RWPE2 (cell line): ENCODE results near the gene C19orf44.
A peak's percentile ranks its signal among the peaks of the same experiment; 100 is the strongest.

Experiments
- ATAC-seq: fragments of 200-7000 bp; cut with Tn5 transposase; 3 replicates; pipeline ENCODE4 v1.9.1; 2021; ENCODE audit warnings: low read depth
- DNase-seq: peaks from one replicate; pipeline ENCODE4 v3.0.0-alpha.2; 2020; ENCODE audit warnings: low spot score
- H3K27ac ChIP-seq: fragments of 450-650 bp; 2 replicates; pipeline ENCODE4 v1.5.1; 2017; ENCODE audit warnings: mild to moderate bottlenecking; ENCODE audit not compliant: poor library complexity, severe bottlenecking
- H3K27me3 ChIP-seq: fragments of 250-450 bp; sonication (Bioruptor Pico); 2 replicates; pipeline ENCODE4 v1.5.1; 2021; ENCODE audit warnings: mild to moderate bottlenecking, moderate library complexity; ENCODE audit not compliant: insufficient read depth, poor library complexity, severe bottlenecking
- H3K36me3 ChIP-seq: fragments of 250-450 bp; sonication (Bioruptor Pico); 2 replicates; pipeline ENCODE4 v1.5.1; 2020; ENCODE audit warnings: low read depth, mild to moderate bottlenecking, moderate library complexity
- H3K4me1 ChIP-seq: fragments of 250-450 bp; sonication (Bioruptor Pico); 2 replicates; pipeline ENCODE4 v1.5.1; 2021; ENCODE audit warnings: mild to moderate bottlenecking, moderate library complexity; ENCODE audit not compliant: insufficient read depth, poor library complexity, severe bottlenecking
- H3K4me3 ChIP-seq: fragments of 250-450 bp; sonication (Bioruptor Pico); 2 replicates; pipeline ENCODE4 v1.5.1; 2021; ENCODE audit warnings: mild to moderate bottlenecking, moderate library complexity; ENCODE audit not compliant: severe bottlenecking
- H3K9me3 ChIP-seq: fragments of 250-450 bp; sonication (Bioruptor Pico); 2 replicates; pipeline ENCODE4 v1.5.1; 2021; ENCODE audit warnings: mild to moderate bottlenecking, moderate library complexity; ENCODE audit not compliant: severe bottlenecking
- TF ChIP-seq, protein P1 (sequence below): fragments of 450-650 bp; IDR thresholded peaks from one replicate; pipeline ENCODE4 v1.5.1; 2017; ENCODE audit warnings: mild to moderate bottlenecking, moderate library complexity; ENCODE audit not compliant: poor library complexity, severe bottlenecking

Gene C19orf44

DNA sequence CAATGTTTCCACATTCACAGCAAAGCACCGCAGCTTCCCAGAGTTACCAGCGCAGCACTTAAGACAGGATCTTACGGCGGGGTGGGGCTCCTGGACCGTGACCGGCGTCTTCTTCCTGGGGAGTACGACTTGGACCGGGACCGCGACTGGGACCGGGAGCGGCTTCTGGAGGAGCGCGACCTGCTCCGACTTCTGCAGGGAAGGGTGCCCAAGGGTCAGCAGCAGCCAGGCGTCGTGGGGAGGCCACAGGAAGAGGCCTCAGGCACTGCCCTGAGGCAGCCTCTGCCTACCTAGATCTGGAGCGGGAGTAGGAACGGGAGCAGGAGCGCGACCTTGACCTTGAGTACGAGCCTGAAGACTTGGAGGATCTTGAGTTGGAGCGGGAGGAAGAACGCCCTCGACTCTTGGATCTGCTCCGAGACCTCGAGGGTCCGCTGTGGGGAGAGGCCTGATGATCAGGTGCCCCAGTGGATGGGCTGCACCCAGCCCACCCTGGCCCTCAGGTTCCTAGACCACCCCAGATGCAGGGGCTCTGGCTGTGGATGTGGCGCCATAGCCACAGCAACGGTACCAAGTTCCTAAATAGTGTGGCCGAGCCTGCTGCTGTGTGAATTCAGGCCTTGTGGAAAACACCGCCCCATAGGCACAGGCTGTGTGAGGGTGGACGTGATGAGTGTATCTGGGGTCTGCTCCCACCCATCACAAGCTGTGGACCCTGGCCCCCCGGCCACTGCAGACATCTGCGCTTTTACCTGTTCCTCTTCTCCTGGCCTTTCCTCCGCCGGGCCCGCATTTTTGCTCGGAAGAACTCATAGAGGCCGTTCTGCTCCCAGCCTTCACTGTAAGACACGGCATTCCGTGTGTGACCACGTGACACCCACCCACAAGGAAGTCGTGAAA is 24.1 kb downstream of the C19orf44 start:
- ATAC-seq, result no peak
- TF ChIP-seq, protein P1, sequence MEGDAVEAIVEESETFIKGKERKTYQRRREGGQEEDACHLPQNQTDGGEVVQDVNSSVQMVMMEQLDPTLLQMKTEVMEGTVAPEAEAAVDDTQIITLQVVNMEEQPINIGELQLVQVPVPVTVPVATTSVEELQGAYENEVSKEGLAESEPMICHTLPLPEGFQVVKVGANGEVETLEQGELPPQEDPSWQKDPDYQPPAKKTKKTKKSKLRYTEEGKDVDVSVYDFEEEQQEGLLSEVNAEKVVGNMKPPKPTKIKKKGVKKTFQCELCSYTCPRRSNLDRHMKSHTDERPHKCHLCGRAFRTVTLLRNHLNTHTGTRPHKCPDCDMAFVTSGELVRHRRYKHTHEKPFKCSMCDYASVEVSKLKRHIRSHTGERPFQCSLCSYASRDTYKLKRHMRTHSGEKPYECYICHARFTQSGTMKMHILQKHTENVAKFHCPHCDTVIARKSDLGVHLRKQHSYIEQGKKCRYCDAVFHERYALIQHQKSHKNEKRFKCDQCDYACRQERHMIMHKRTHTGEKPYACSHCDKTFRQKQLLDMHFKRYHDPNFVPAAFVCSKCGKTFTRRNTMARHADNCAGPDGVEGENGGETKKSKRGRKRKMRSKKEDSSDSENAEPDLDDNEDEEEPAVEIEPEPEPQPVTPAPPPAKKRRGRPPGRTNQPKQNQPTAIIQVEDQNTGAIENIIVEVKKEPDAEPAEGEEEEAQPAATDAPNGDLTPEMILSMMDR, result no peak
- no peaks in the 10 kb centered on the region for H3K4me1 ChIP-seq
- peak; percentile 49 for DNase-seq
- no peak overlapping the region for H3K27ac ChIP-seq
- no peaks in the 10 kb centered on the region for H3K9me3 ChIP-seq
- H3K27me3 ChIP-seq, result no peaks in the 10 kb centered on the region
- H3K36me3 ChIP-seq, result peaks cover 77% of the 10 kb centered on the region
- H3K4me3 ChIP-seq, result no peak overlapping the region

DNA sequence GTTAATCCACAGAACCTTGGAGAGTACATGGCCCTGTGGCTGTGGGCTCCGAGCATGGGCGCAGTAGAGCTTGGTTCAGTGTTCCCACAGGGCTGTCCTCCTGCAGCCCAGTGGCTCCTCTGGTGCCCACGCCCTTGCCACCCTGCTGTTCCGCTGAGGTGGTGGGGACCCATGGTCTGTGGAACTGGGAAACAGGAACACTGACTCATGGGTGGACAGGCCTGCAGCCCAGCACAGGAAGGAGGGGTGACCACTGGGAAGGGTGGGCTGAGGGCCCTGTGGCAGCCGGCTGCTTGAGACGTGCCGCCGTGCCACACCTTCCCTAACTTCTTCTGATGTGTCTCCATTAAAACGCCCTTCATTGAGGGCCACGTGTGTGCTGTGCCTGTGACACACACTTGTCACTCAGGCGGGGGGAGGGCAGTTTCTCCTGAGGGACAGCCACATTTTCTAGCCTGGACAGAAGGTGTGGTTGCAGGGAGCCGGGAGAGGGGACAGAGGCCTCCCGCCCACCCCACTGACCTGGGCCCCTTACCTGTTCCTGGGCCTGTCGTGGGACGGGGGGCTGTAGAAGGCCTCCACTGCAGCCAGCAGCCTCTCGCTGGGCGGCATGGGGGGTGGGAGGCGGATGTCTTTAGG is 24.9 kb downstream of the C19orf44 start:
- no peaks in the 10 kb centered on the region for H3K4me1 ChIP-seq
- peaks cover 85% of the 10 kb centered on the region for H3K36me3 ChIP-seq
- no peak overlapping the region for H3K27ac ChIP-seq
- TF ChIP-seq, protein P1, result no peak
- ATAC-seq (no peak), DNase-seq (peak; percentile 57)
- no peaks in the 10 kb centered on the region for H3K27me3 ChIP-seq
- no peak overlapping the region for H3K4me3 ChIP-seq
- no peaks in the 10 kb centered on the region for H3K9me3 ChIP-seq

DNA sequence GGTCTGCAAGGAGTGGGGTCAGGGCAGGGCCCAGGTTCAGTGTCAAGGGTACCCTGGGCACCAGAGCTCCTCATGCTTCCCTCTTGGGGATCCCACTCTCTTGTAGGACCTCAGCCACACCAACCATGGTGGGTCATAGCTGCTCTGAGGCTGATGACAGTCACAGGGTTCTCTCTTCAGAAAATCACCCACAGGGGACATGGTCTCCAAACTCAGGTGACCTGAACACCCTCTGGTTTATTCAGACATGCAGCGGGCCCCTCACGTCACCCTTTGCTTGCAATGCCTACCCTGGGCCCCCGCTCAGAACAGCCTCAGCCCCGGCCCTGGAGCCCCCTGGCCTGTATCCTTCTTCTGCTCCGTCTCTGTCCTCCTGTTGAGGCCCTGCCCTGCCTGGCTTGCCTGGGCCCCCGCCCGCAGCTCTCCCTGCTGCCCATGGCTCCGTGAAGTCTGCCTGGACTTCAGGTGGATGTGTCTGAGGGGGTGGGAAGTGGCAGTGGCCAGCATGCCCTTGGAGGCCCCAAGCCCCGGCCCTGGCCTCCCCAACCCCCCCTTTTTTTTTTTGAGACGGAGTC is 25.6 kb downstream of the C19orf44 start:
- TF ChIP-seq, protein P1, result no peak
- ATAC-seq, result no peak
- no peak overlapping the region for H3K27ac ChIP-seq
- no peak for DNase-seq
- H3K9me3 ChIP-seq, result no peaks in the 10 kb centered on the region
- no peaks in the 10 kb centered on the region for H3K4me1 ChIP-seq
- H3K36me3 ChIP-seq, result peaks cover 92% of the 10 kb centered on the region
- no peaks in the 10 kb centered on the region for H3K27me3 ChIP-seq
- H3K4me3 ChIP-seq, result no peak overlapping the region

DNA sequence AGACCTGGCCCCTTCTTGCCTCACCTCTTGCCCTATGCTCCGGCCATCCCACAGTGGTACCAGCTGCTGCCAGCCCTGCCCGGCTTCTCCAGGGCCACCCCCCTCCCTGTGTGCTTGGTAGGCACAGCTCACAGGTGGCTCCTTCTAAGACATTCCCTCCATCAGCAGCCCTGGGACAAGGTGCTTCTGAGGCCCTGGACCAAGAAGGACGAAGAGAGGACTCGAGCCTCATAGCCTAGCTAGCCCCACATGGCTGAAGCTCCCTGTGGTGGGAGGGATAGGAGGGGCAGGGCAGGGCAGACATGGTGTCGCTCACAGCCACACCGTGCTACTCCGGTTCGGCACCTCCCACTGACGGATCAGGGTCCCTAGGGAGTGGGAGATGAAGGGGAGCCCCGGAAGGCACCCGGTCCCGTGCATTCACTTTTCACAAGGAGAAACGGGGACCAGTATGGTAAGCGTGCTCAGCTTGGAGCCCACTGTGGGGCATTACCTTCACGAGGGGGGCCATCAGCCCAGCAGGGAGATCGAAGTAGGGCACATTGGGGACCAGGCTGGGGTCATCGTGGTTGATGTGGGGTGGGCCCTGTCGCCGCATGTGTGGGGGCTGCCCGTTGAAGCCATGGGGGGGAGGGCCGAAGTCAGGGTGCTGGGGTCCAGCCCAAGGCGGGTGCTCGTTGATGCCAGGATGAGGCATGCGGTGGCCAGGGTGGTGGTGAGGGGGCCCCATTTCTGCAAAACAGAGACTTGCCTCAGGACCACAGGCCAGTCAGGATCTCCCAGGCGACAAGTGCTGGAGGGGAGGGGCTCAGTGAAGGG is 26.6 kb downstream of the C19orf44 start:
- H3K36me3 ChIP-seq, result peaks cover 93% of the 10 kb centered on the region
- DNase-seq, result peak; percentile 60
- TF ChIP-seq, protein P1, result no peak
- H3K4me3 ChIP-seq, result no peak overlapping the region
- H3K9me3 ChIP-seq, result no peaks in the 10 kb centered on the region
- H3K27me3 ChIP-seq, result no peaks in the 10 kb centered on the region
- no peak for ATAC-seq
- no peaks in the 10 kb centered on the region for H3K4me1 ChIP-seq
- H3K27ac ChIP-seq, result no peak overlapping the region
